ENCODE measurements around the gene TMA7.

GRCh38 chr3:48446425-48447193 is 6.6 kb downstream of the TMA7 start, which contains the start of gene ATRIP:
- TF ChIP-seq TEAD4 (IDR thresholded peaks at IDR 0.05; ENCODE audit: low read length) (no peak), TEAD4 (CRISPR knock-in tag; IDR thresholded peaks at IDR 0.05; ENCODE audit: borderline replicate concordance) (no peak), SRSF1 (IDR thresholded peaks at IDR 0.05; ENCODE audit: low read depth, low read length) (no peak), FOXM1 (IDR thresholded peaks at IDR 0.05; ENCODE audit: low read depth) (no peak), FOXM1 (CRISPR knock-in tag; IDR thresholded peaks at IDR 0.05; ENCODE audit: low read depth) (no peak), ZNF274 (IDR thresholded peaks at IDR 0.05; ENCODE audit: borderline replicate concordance, low read depth, low read length) (no peak), CTCF (IDR thresholded peaks at IDR 0.05 in 2 of 3, conservative IDR thresholded peaks at IDR 0.05 in 1 of 3; ENCODE audit: insufficient read depth in 2 of 3, low read depth in 1 of 3, low read length in 3 of 3) (0 out of 6 replicates have a peak, but pooled peaks of 1 of the 3 experiments have one; percentile 2), DNMT1 (IDR thresholded peaks at IDR 0.05) (no peak)

Measured in K562 (cell line).